CD8-positive, alpha-beta memory T cell (primary cell): Measurements from ENCODE around the gene EPB41L5. TPM values are rescaled to one million over a fixed set of nuclear protein-coding genes. Genes with fewer than 3 reads are reported as not detected.

Experiments
- CTCF ChIA-PET: fragments of 350-600 bp; sonication (Branson Sonifier 250); formaldehyde crosslinking; loops from one replicate; lab custom pipeline; 2021; ENCODE audit warnings: antibody characterized with exemption; lab: Charles Lee
- POLR2A ChIA-PET: fragments of 350-600 bp; sonication (Branson Sonifier 250); formaldehyde crosslinking; loops from one replicate; lab custom pipeline; 2021; ENCODE audit warnings: antibody characterized with exemption; lab: Charles Lee
- DNase-seq, 5 donors: peaks; one replicate each; pipeline versions ENCODE4 v3.0.0 to v3.0.0-alpha.2; 2020 to 2022; ENCODE audit warnings: mixed read lengths in 1 of 5
- H3K27ac ChIP-seq: one replicate; pipeline ENCODE4 v1.7.0; 2013; ENCODE audit warnings: low read depth, mild to moderate bottlenecking, low read length, moderate library complexity
- H3K27me3 ChIP-seq: 2 replicates; pipeline ENCODE4 v1.7.0; 2013; ENCODE audit warnings: low read length, mild to moderate bottlenecking; ENCODE audit not compliant: insufficient read depth, poor library complexity, severe bottlenecking
- H3K36me3 ChIP-seq: 2 replicates; pipeline ENCODE4 v1.7.0; 2013; ENCODE audit warnings: mild to moderate bottlenecking, low read length, moderate library complexity; ENCODE audit not compliant: insufficient read depth
- H3K4me1 ChIP-seq: 2 replicates; pipeline ENCODE4 v1.7.0; 2013; ENCODE audit warnings: mild to moderate bottlenecking, low read length, moderate library complexity; ENCODE audit not compliant: insufficient read depth
- H3K4me3 ChIP-seq: 2 replicates; pipeline ENCODE4 v1.7.0; 2013; ENCODE audit warnings: mild to moderate bottlenecking, low read length
- H3K9me3 ChIP-seq: 2 replicates; pipeline ENCODE4 v1.7.0; 2013; ENCODE audit warnings: mild to moderate bottlenecking, low read length
- H3K27ac Mint-ChIP-seq, 8 donors: one replicate each; pipeline ENCODE4 v1.8.0; 2020 to 2021; ENCODE audit warnings: mixed read lengths in 8 of 8, mild to moderate bottlenecking in 6 of 8, inconsistent platforms in 3 of 8, moderate library complexity in 3 of 8
- H3K27me3 Mint-ChIP-seq, 2 donors: one replicate each; pipeline ENCODE4 v1.8.0; 2020 to 2021; ENCODE audit warnings: mixed read lengths in 2 of 2, mild to moderate bottlenecking in 1 of 2, moderate library complexity in 1 of 2
- H3K36me3 Mint-ChIP-seq, 3 donors: one replicate each; pipeline ENCODE4 v1.8.0; 2020 to 2021; ENCODE audit warnings: mixed read lengths in 3 of 3, inconsistent platforms in 1 of 3, mild to moderate bottlenecking in 1 of 3
- H3K4me1 Mint-ChIP-seq, 3 donors: one replicate each; pipeline ENCODE4 v1.8.0; 2020 to 2021; ENCODE audit warnings: mixed read lengths in 3 of 3, inconsistent platforms in 1 of 3, mild to moderate bottlenecking in 1 of 3
- H3K4me3 Mint-ChIP-seq, 7 donors: one replicate each; pipeline ENCODE4 v1.8.0; 2020 to 2021; ENCODE audit warnings: mixed read lengths in 7 of 7, mild to moderate bottlenecking in 6 of 7, moderate library complexity in 4 of 7, inconsistent platforms in 2 of 7
- H3K9me3 Mint-ChIP-seq, 5 donors: one replicate each; pipeline ENCODE4 v1.8.0; 2020 to 2022; ENCODE audit warnings: mixed read lengths in 5 of 5, mild to moderate bottlenecking in 3 of 5, moderate library complexity in 2 of 5, inconsistent platforms in 1 of 5
- polyA plus RNA-seq: library from polyadenylated mRNA; unstranded; fragments of 300-500 nt; fragmentation: Illumina TruSeq; gene quantifications from one replicate; pipeline ENCODE4 v1.2.3, GENCODE V29; 2021
- total RNA-seq, 2 experiments: library from RNA; stranded (reverse); gene quantifications; one replicate each; pipeline ENCODE4 v1.2.3, GENCODE V29; 2021

EPB41L5 gene
- total and polyA plus RNA-seq, 3 experiments from 2014 or later = 3.3 to 4.0 (median 3.8) TPM

DNA sequence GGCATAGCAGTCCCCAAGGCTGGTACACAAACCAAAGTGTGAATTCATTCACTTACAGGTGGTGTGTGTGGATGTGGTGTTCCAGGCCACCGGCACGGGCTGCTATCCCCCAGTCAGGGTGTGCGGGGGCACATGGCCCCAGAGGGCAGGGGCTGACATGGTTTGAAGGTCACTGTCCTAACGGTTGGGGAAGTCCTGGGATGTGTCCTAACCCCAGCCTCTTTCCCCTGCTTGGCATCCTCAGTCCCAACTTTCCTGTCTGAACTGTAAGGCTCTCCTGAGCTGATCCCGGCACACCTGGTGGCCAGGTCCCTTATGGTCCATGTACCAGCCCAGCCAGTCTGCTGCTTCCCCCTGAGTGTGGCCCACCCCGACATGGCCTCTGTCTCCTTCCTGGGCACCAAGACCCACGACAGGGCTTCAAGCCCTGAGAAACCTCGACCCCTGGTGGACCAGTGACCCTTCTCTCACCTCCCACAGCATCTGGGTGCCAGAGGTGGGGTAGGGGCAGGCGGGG is 212.7 kb downstream of the EPB41L5 start:
- POLR2A ChIA-PET = interaction anchor here (1.7 kb wide), 1 partner anchor 27 kb away, joined by 4 read pairs; the partner anchor contains the start of gene RALB
- DNase-seq = peak in 1 of 5 donors; percentile 25
- H3K36me3 Mint-ChIP-seq = peaks cover 3 to 18% (median 5%) of the 10 kb centered on the region in 3 donors
- H3K27ac ChIP-seq = no peak overlapping the region
- H3K36me3 ChIP-seq = no peaks in the 10 kb centered on the region
- H3K9me3 ChIP-seq = no peaks in the 10 kb centered on the region
- peak overlapping the region in 3 of 8 donors; percentile 4 to 91 (median 63) for H3K27ac Mint-ChIP-seq
- H3K4me3 Mint-ChIP-seq = peak overlapping the region in 5 of 7 donors; percentile 17 to 80 (median 32)
- peaks cover 46 to 70% (median 70%) of the 10 kb centered on the region in 3 donors for H3K4me1 Mint-ChIP-seq
- no peaks in the 10 kb centered on the region for H3K27me3 ChIP-seq
- H3K4me1 ChIP-seq = peaks cover 45% of the 10 kb centered on the region
- no peaks in the 10 kb centered on the region for H3K27me3 Mint-ChIP-seq
- H3K4me3 ChIP-seq = no peak overlapping the region
- CTCF ChIA-PET = interaction anchor here (1.0 to 1.5 kb wide), 2 partner anchors 27 to 51 kb away, joined by 3 read pairs; partner anchors contain the start of gene RALB
- H3K9me3 Mint-ChIP-seq = no peaks in the 10 kb centered on the region

- no peaks in the 10 kb centered on the region for H3K9me3 Mint-ChIP-seq
- H3K36me3 ChIP-seq = no peaks in the 10 kb centered on the region
- H3K4me1 Mint-ChIP-seq = peaks cover 46 to 70% (median 70%) of the 10 kb centered on the region in 3 donors
- H3K9me3 ChIP-seq = no peaks in the 10 kb centered on the region
- POLR2A ChIA-PET = no interaction called here
- CTCF ChIA-PET = interaction anchor here (1.5 to 2.1 kb wide), 2 partner anchors 26 to 51 kb away, joined by 3 to 4 read pairs; partner anchors contain the start of gene RALB
- H3K4me3 ChIP-seq = no peak overlapping the region
- H3K4me3 Mint-ChIP-seq = peak overlapping the region in 3 of 7 donors; percentile 19 to 80 (median 47)
- H3K27me3 ChIP-seq = no peaks in the 10 kb centered on the region
- peaks cover 0 to 14% (median 3%) of the 10 kb centered on the region in 3 donors for H3K36me3 Mint-ChIP-seq
- DNase-seq = peak in 1 of 5 donors; percentile 15
- H3K27me3 Mint-ChIP-seq = no peaks in the 10 kb centered on the region
- peak overlapping the region; percentile 13 to 79 (median 58) for H3K27ac Mint-ChIP-seq
- H3K4me1 ChIP-seq = peaks cover 51% of the 10 kb centered on the region
- no peak overlapping the region for H3K27ac ChIP-seq
Observed at GRCh38 chr2:120226316-120226715, 213.4 kb downstream of the EPB41L5 start.

DNA sequence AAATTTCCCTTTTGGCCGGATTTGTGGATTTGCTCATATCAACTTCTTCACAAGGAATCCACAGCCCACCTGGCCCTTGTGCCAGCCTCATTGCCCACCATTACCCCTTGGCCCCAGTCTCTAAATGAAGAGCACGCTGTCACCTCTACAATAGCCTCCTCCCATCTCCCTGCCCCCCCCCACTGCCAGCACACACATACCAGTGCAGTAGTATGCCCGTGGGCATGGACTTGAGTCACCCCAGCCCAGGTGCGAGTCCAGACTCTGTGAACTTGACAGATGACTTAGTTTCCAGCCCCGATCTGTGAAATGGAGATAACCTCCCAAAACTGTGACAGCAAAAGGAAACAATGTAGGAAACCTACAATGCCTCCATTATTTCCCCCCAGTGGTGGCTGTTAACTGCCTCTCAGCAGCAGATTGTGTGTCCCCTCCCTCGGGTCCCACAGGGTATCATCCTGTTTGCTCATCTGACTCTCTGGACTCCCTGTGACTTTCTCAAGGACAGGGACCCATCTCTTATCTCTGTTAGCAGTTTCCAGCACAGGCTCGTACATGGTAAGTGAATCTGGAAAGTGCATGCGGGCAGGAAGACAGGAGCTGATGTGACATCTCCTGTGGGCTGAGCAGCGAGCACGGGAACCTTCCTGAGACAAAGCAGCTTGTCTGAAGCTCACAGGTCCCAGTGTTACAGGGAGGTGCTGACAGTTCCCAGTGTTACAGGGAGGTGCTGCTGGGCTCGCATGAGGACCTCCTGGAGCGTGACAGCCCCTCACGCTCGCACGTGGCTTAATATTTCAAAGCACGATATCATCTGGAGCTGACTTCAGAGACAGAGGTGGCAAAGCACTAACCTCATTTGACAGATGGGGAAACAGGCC is 214.5 kb downstream of the EPB41L5 start:
- ChIA-PET POLR2A (no interaction called here), CTCF (interaction anchor here (1.6 to 2.1 kb wide), 2 partner anchors 25 to 85 kb away, joined by 4 to 5 read pairs; partner anchors contain the start of gene RALB)
- Histone ChIP-seq H3K4me1 (peaks cover 45% of the 10 kb centered on the region), H3K36me3 (no peaks in the 10 kb centered on the region), H3K9me3 (no peaks in the 10 kb centered on the region), H3K27me3 (no peaks in the 10 kb centered on the region), H3K4me3 (no peak overlapping the region), H3K27ac (no peak overlapping the region)
- Mint-ChIP-seq H3K9me3 (no peaks in the 10 kb centered on the region), H3K27ac (peak overlapping the region in 6 of 8 donors; percentile 43 to 91 (median 78)), H3K4me3 (peak overlapping the region in 1 of 7 donors; percentile 40), H3K27me3 (no peaks in the 10 kb centered on the region), H3K36me3 (peaks cover 0 to 14% (median 0%) of the 10 kb centered on the region in 3 donors), H3K4me1 (peaks cover 46 to 70% (median 70%) of the 10 kb centered on the region in 3 donors)
- DNase-seq = peak in 1 of 5 donors; percentile 43

DNA sequence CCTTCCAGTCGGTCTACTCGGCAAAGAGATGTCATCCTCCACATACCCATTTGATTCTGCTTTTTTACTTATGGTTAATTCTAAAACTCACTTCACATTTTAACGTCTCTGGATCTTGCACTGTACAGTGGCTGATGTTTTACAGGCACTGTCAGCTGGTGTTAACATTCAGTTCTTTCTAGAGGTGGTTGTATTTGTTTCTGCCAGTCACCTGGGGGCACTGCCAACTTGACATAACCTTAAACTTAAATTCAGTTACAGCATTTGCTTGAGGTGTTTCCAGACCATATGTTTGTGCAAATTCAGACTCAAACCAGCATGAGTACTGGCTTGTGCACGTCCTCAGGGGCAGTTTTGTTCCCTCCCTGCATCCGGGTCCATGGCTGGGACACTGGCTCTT is 215.6 kb downstream of the EPB41L5 start:
- no peaks in the 10 kb centered on the region for H3K27me3 ChIP-seq
- H3K36me3 ChIP-seq = no peaks in the 10 kb centered on the region
- no peaks in the 10 kb centered on the region for H3K9me3 Mint-ChIP-seq
- H3K4me1 ChIP-seq = peaks cover 48% of the 10 kb centered on the region
- ChIA-PET CTCF (interaction anchor here (1.6 to 2.1 kb wide), 2 partner anchors 24 to 84 kb away, joined by 4 to 5 read pairs; partner anchors contain the start of gene RALB), POLR2A (no interaction called here)
- H3K27ac Mint-ChIP-seq = peak overlapping the region in 5 of 8 donors; percentile 2 to 91 (median 70)
- peak in 1 of 5 donors; percentile 36 for DNase-seq
- H3K9me3 ChIP-seq = no peaks in the 10 kb centered on the region
- H3K36me3 Mint-ChIP-seq = peaks cover 0 to 15% (median 0%) of the 10 kb centered on the region in 3 donors
- H3K4me3 Mint-ChIP-seq = peak overlapping the region in 1 of 7 donors; percentile 68
- H3K27ac ChIP-seq = no peak overlapping the region
- H3K27me3 Mint-ChIP-seq = no peaks in the 10 kb centered on the region
- H3K4me3 ChIP-seq = no peak overlapping the region
- H3K4me1 Mint-ChIP-seq = peaks cover 53 to 78% (median 77%) of the 10 kb centered on the region in 3 donors

Other genes starting within 250 kb of the EPB41L5 start
- 10 to 100 TPM; 32.3 to 33.5 TPM for gene TMEM185B, start 210.3 kb downstream of the EPB41L5 start, total RNA-seq
- gene TMEM185B, start 210.3 kb downstream of the EPB41L5 start, polyA plus RNA-seq = 22.9 TPM
- 10 to 100 TPM; 37.3 to 39.6 TPM for gene RALB, start 239.8 kb downstream of the EPB41L5 start, total RNA-seq
- gene RALB, start 239.8 kb downstream of the EPB41L5 start, polyA plus RNA-seq = 32.5 TPM